Measurements from ENCODE around the gene ZHX3.

GRCh38 chr20:41145317-41145716 is 172.2 kb downstream of the ZHX3 start:
- TF ChIP-seq MAX (IDR thresholded peaks at IDR 0.05; ENCODE audit: low read depth, low read length) (no peak), MYC (IDR thresholded peaks at IDR 0.05; ENCODE audit: low read depth, low read length) (no peak)
